Measurements from ENCODE around the gene SRMS. TPM values are rescaled to one million over a fixed set of nuclear protein-coding genes. Genes with fewer than 3 reads are reported as not detected.

The SRMS gene
- total and polyA plus RNA-seq, 4 donors, result not detected

DNA sequence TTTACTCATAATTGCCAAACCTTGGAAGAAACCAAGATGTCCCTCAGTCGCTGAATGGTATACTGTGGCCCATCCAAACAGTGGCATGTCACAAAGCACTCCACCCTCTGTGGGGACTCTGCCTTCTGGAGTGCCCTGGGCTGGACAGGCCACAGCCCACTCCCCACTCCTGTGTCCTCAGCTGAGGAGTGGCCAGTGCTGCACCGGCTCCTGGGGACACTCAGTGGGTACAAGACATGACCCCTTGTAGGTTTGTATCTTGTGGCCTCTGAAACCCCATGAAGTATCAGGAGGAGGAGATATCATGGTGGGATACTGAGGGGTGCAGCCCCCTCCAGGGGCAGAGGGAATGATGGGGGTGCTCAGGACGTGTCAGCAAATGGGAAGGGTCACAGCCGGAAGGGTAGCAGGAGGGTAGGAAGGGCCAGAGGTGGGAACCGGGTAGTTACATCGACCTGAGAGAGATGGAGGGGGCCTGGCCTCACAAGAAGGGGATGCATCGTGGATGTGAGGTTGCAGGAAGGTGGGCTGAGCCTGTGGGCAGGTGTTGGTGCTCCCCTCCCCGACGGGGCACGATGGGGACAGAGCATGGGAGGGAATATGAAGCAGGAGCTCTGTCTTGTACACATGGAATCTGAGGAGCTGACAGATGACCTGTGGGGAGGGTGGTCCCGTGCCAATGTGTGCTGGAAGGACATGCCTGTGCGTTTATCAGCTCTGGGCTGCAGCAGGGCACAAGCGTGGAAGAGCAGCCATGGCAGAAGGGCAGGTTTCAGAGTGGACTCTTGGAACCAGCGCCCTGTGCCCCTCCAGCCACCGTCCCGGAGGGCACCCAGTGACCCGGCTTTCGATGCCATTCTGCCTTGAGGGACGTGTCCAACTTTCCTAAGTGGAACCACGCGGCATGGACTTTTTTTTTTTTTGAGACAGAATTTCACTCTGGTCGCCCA is 38.3 kb upstream of the SRMS start:
- Histone ChIP-seq H3K9me3 (ENCODE audit: control insufficient read depth in 4 of 4, low read length in 3 of 4) (no peaks in the 10 kb centered on the region), H3K4me1 (ENCODE audit: control insufficient read depth in 4 of 4, insufficient read depth in 4 of 4, low read length in 3 of 4) (no peaks in the 10 kb centered on the region), H3K36me3 (ENCODE audit: control insufficient read depth in 4 of 4, insufficient read depth in 3 of 4, low read depth in 1 of 4, low read length in 3 of 4) (peaks cover 0 to 16% (median 6%) of the 10 kb centered on the region in 4 donors), H3K9ac (ENCODE audit: low read depth in 1 of 2, low read length in 2 of 2) (no peak overlapping the region), H3K4me3 (ENCODE audit: low read depth in 1 of 3, low read length in 3 of 3) (no peak overlapping the region), H3K27me3 (ENCODE audit: control insufficient read depth in 4 of 4, insufficient read depth in 4 of 4, low read length in 3 of 4) (no peaks in the 10 kb centered on the region), H3K27ac (ENCODE audit: low read depth in 1 of 2, low read length in 2 of 2) (no peak overlapping the region)
- WGBS, result 86% methylated on average over 22 of the region's 22 CpGs
- TF ChIP-seq HNF4A (conservative IDR thresholded peaks at IDR 0.05) (no peak), YY1 (IDR thresholded peaks at IDR 0.05) (no peak)
- TF ChIP-seq, protein P1, sequence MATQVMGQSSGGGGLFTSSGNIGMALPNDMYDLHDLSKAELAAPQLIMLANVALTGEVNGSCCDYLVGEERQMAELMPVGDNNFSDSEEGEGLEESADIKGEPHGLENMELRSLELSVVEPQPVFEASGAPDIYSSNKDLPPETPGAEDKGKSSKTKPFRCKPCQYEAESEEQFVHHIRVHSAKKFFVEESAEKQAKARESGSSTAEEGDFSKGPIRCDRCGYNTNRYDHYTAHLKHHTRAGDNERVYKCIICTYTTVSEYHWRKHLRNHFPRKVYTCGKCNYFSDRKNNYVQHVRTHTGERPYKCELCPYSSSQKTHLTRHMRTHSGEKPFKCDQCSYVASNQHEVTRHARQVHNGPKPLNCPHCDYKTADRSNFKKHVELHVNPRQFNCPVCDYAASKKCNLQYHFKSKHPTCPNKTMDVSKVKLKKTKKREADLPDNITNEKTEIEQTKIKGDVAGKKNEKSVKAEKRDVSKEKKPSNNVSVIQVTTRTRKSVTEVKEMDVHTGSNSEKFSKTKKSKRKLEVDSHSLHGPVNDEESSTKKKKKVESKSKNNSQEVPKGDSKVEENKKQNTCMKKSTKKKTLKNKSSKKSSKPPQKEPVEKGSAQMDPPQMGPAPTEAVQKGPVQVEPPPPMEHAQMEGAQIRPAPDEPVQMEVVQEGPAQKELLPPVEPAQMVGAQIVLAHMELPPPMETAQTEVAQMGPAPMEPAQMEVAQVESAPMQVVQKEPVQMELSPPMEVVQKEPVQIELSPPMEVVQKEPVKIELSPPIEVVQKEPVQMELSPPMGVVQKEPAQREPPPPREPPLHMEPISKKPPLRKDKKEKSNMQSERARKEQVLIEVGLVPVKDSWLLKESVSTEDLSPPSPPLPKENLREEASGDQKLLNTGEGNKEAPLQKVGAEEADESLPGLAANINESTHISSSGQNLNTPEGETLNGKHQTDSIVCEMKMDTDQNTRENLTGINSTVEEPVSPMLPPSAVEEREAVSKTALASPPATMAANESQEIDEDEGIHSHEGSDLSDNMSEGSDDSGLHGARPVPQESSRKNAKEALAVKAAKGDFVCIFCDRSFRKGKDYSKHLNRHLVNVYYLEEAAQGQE (IDR thresholded peaks at IDR 0.05), result no peak
- no peak for DNase-seq (ENCODE audit: low spot score)

DNA sequence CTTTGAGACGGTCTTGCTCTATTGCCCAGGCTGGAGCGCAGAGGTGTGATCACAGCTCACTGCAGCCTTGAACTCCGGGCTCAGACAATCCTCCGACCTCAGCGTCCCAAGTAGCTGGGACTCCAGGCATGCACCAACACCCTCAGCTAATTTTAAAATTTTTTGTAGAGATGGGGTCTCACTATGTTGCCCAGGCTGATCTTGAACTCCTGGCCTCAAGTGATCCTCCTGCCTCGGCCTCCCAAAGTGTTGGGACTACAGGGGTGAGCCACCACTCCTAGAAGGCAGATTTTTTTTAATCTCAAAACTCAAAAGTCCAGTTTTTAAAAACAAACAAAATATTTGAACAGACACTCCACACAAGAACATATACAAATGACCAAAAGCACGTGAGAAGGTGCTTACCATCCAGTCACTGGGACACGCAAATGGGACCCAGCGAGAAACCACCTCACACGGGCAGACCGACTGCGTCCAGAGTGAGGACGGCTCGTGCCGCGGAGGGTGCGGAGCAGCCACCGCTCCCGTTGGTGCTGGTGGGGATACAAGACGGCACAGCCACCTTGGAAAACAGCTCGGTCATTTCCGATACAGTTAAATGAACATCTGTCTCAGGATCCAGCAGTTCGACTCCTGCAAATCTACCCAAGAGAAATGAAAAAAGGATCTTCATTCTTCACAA is 35.0 kb upstream of the SRMS start:
- 88% methylated on average over 23 of the region's 23 CpGs for WGBS
- TF ChIP-seq FOXA2 (IDR thresholded peaks at IDR 0.05), result no peak
- TF ChIP-seq GABPA (IDR thresholded peaks at IDR 0.05 in 1 of 2, conservative IDR thresholded peaks at IDR 0.05 in 1 of 2), result no peak
- TF ChIP-seq RXRA (IDR thresholded peaks at IDR 0.05), result no peak
- TF ChIP-seq, protein P1 (IDR thresholded peaks at IDR 0.05), result no peak
- TF ChIP-seq HNF4G (IDR thresholded peaks at IDR 0.05), result no peak
- TF ChIP-seq YY1 (IDR thresholded peaks at IDR 0.05), result no peak
- no peak for TF ChIP-seq EGR1 (IDR thresholded peaks at IDR 0.05; ENCODE audit: low read depth in 2 of 2)
- no peak for TF ChIP-seq SP1 (IDR thresholded peaks at IDR 0.05)
- TF ChIP-seq, protein P2, sequence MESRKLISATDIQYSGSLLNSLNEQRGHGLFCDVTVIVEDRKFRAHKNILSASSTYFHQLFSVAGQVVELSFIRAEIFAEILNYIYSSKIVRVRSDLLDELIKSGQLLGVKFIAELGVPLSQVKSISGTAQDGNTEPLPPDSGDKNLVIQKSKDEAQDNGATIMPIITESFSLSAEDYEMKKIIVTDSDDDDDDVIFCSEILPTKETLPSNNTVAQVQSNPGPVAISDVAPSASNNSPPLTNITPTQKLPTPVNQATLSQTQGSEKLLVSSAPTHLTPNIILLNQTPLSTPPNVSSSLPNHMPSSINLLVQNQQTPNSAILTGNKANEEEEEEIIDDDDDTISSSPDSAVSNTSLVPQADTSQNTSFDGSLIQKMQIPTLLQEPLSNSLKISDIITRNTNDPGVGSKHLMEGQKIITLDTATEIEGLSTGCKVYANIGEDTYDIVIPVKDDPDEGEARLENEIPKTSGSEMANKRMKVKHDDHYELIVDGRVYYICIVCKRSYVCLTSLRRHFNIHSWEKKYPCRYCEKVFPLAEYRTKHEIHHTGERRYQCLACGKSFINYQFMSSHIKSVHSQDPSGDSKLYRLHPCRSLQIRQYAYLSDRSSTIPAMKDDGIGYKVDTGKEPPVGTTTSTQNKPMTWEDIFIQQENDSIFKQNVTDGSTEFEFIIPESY (IDR thresholded peaks at IDR 0.05), result no peak
- Histone ChIP-seq H3K9me3 (ENCODE audit: control insufficient read depth in 4 of 4, low read length in 3 of 4) (no peaks in the 10 kb centered on the region), H3K36me3 (ENCODE audit: control insufficient read depth in 4 of 4, insufficient read depth in 3 of 4, low read depth in 1 of 4, low read length in 3 of 4) (no peaks in the 10 kb centered on the region), H3K4me1 (ENCODE audit: control insufficient read depth in 4 of 4, insufficient read depth in 4 of 4, low read length in 3 of 4) (peaks cover 0 to 4% (median 2%) of the 10 kb centered on the region in 4 donors), H3K4me3 (ENCODE audit: low read depth in 1 of 3, low read length in 3 of 3) (no peak overlapping the region), H3K9ac (ENCODE audit: low read depth in 1 of 2, low read length in 2 of 2) (no peak overlapping the region), H3K27me3 (ENCODE audit: control insufficient read depth in 4 of 4, insufficient read depth in 4 of 4, low read length in 3 of 4) (peaks cover 0 to 2% (median 0%) of the 10 kb centered on the region in 4 donors), H3K27ac (ENCODE audit: low read depth in 1 of 2, low read length in 2 of 2) (no peak overlapping the region)
- DNase-seq (ENCODE audit: low spot score), result no peak

Measured in liver (tissue), 9 donors.